ENCODE results near the gene POLR1B.

- TF ChIP-seq, protein P1, sequence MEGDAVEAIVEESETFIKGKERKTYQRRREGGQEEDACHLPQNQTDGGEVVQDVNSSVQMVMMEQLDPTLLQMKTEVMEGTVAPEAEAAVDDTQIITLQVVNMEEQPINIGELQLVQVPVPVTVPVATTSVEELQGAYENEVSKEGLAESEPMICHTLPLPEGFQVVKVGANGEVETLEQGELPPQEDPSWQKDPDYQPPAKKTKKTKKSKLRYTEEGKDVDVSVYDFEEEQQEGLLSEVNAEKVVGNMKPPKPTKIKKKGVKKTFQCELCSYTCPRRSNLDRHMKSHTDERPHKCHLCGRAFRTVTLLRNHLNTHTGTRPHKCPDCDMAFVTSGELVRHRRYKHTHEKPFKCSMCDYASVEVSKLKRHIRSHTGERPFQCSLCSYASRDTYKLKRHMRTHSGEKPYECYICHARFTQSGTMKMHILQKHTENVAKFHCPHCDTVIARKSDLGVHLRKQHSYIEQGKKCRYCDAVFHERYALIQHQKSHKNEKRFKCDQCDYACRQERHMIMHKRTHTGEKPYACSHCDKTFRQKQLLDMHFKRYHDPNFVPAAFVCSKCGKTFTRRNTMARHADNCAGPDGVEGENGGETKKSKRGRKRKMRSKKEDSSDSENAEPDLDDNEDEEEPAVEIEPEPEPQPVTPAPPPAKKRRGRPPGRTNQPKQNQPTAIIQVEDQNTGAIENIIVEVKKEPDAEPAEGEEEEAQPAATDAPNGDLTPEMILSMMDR (IDR thresholded peaks at IDR 0.05), result no peak
- TF ChIP-seq GABPA (IDR thresholded peaks at IDR 0.05; ENCODE audit: low read depth) (no peak), MAX (IDR thresholded peaks at IDR 0.05; ENCODE audit: low read depth) (no peak), RCOR1 (IDR thresholded peaks at IDR 0.05; ENCODE audit: low read length) (no peak), CHD2 (IDR thresholded peaks at IDR 0.05; ENCODE audit: low read length, partially characterized antibody) (no peak), REST (IDR thresholded peaks at IDR 0.05; ENCODE audit: low read depth, low read length) (no peak), GATA2 (CRISPR knock-in tag; IDR thresholded peaks at IDR 0.05) (no peak), PBX3 (IDR thresholded peaks at IDR 0.05) (no peak), JUND (IDR thresholded peaks at IDR 0.05) (no peak)
- TF ChIP-seq, protein P2, sequence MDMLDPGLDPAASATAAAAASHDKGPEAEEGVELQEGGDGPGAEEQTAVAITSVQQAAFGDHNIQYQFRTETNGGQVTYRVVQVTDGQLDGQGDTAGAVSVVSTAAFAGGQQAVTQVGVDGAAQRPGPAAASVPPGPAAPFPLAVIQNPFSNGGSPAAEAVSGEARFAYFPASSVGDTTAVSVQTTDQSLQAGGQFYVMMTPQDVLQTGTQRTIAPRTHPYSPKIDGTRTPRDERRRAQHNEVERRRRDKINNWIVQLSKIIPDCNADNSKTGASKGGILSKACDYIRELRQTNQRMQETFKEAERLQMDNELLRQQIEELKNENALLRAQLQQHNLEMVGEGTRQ (IDR thresholded peaks at IDR 0.05; ENCODE audit: borderline replicate concordance, low read depth, low read length), result no peak
These were observed 62.7 kb downstream of the POLR1B start for GRCh38 chr2:112604952-112605351.
